ENCODE results near the gene FBXO10.

DNA sequence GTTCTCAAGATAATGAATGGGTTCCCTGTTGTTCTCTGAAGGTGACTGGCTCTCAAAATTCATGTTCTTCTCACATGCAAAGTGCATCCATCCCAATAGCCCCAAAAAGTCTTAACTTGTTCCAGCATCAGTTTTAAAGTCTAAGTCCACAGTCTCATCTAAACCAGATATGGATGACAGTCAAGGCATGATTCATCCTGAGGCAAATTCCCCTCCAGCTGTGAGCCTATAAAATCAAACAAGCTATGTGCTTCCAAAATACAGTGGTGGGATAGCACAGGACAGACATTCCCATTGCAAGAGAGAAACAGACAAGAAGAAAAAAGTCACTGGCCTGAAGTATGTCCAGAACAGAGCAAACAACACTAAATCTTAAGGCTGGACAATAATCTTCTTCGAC is 25.4 kb downstream of the FBXO10 start:
- TF ChIP-seq, protein P1, sequence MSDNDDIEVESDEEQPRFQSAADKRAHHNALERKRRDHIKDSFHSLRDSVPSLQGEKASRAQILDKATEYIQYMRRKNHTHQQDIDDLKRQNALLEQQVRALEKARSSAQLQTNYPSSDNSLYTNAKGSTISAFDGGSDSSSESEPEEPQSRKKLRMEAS (IDR thresholded peaks at IDR 0.05): no peak
- TF ChIP-seq POLR2AphosphoS5 (IDR thresholded peaks at IDR 0.05; ENCODE audit: low read depth, low read length) (no peak), KDM1A (IDR thresholded peaks at IDR 0.05; ENCODE audit: borderline replicate concordance, low read length) (no peak), EGR1 (IDR thresholded peaks at IDR 0.05; ENCODE audit: borderline replicate concordance, low read depth, low read length) (no peak), KDM4A (IDR thresholded peaks at IDR 0.05; ENCODE audit: low read depth, low read length, severe bottlenecking) (no peak), POLR2A (IDR thresholded peaks at IDR 0.05; ENCODE audit: control extremely low read depth in 1 of 2, low read depth in 2 of 2, low read length in 2 of 2) (no peak), EZH2 (IDR thresholded peaks at IDR 0.05; ENCODE audit: low read depth, low read length, severe bottlenecking) (no peak), SP1 (IDR thresholded peaks at IDR 0.05; ENCODE audit: low read depth, low read length) (no peak), CREB1 (IDR thresholded peaks at IDR 0.05) (no peak), RFX5 (IDR thresholded peaks at IDR 0.05; ENCODE audit: borderline replicate concordance, low read depth, low read length) (no peak), GTF2F1 (IDR thresholded peaks at IDR 0.05; ENCODE audit: borderline replicate concordance, low read depth, low read length) (no peak), NRF1 (IDR thresholded peaks at IDR 0.05; ENCODE audit: low read depth, low read length) (no peak)
- TF ChIP-seq, protein P2, sequence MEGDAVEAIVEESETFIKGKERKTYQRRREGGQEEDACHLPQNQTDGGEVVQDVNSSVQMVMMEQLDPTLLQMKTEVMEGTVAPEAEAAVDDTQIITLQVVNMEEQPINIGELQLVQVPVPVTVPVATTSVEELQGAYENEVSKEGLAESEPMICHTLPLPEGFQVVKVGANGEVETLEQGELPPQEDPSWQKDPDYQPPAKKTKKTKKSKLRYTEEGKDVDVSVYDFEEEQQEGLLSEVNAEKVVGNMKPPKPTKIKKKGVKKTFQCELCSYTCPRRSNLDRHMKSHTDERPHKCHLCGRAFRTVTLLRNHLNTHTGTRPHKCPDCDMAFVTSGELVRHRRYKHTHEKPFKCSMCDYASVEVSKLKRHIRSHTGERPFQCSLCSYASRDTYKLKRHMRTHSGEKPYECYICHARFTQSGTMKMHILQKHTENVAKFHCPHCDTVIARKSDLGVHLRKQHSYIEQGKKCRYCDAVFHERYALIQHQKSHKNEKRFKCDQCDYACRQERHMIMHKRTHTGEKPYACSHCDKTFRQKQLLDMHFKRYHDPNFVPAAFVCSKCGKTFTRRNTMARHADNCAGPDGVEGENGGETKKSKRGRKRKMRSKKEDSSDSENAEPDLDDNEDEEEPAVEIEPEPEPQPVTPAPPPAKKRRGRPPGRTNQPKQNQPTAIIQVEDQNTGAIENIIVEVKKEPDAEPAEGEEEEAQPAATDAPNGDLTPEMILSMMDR (IDR thresholded peaks at IDR 0.05; ENCODE audit: control extremely low read depth in 1 of 3, insufficient read depth in 1 of 3, low read depth in 1 of 3, low read length in 3 of 3): no peak
- TF ChIP-seq, protein P3, sequence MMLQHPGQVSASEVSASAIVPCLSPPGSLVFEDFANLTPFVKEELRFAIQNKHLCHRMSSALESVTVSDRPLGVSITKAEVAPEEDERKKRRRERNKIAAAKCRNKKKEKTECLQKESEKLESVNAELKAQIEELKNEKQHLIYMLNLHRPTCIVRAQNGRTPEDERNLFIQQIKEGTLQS (IDR thresholded peaks at IDR 0.05; ENCODE audit: insufficient read depth, low read depth, low read length): no peak
